HepG2 (cell line): ENCODE data around the gene KCNQ2. TPM values are rescaled to one million over a fixed set of nuclear protein-coding genes. Genes with fewer than 3 reads are reported as not detected.

Experiments used
- ATAC-seq: fragments of 200-7000 bp; cut with Tn5 transposase; 3 replicates; pipeline ENCODE4 v1.9.1; 2020; ENCODE audit warnings: mild to moderate bottlenecking, moderate library complexity
- BruUV-seq: library from RNA; stranded (reverse); fragments of 400-500 nt; replicated peaks from 2 replicates; lab custom pipeline; 2021; lab: Mats Ljungman, UMichigan
- CTCF ChIA-PET: fragments of 300-600 bp; formaldehyde crosslinking; extraction: SDS; loops from one replicate; lab custom pipeline; 2021; ENCODE audit warnings: low total read pairs, inconsistent platforms, low intra/inter-chr PET ratio; lab: Yijun Ruan, JAX
- POLR2A ChIA-PET: fragments of 350-600 bp; sonication (Branson Sonifier 250); formaldehyde crosslinking; loops from one replicate; lab custom pipeline; 2020; ENCODE audit warnings: antibody characterized with exemption, inconsistent platforms; lab: Yijun Ruan, JAX
- DNase-seq: peaks from one replicate; pipeline ENCODE4 v3.0.0-alpha.2; 2015; ENCODE audit warnings: low spot score
- FAIRE-seq: peaks from 3 replicates; lab custom pipeline; 2011; peaks lifted over from hg19 to GRCh38; lab: Jason Lieb, UNC
- H2AFZ ChIP-seq: one replicate; pipeline ENCODE4 v1.6.1; 2011; ENCODE audit warnings: low read length, inconsistent platforms
- H3K27ac ChIP-seq: fragments of 300-600 bp; 3 replicates; pipeline ENCODE4 v1.8.0; 2011; ENCODE audit warnings: mixed run types, mild to moderate bottlenecking, mixed read lengths, low read length, inconsistent platforms; ENCODE audit not compliant: insufficient read depth; ENCODE audit errors: extremely low read length
- H3K27me3 ChIP-seq, 2 experiments: fragments of 200-600 bp in 1 of 2; 2 replicates in 1 of 2; 3 replicates in 1 of 2; pipeline versions ENCODE4 v1.6.0 to v1.8.0; 2011; ENCODE audit warnings: low read length in 2 of 2, mild to moderate bottlenecking in 2 of 2, moderate library complexity in 2 of 2, inconsistent platforms in 1 of 2; ENCODE audit not compliant: insufficient read depth in 2 of 2, control insufficient read depth in 1 of 2
- H3K36me3 ChIP-seq, 2 experiments: fragments of 200-600 bp in 1 of 2; replicated peaks in 1 of 2; 2 replicates in 1 of 2; 3 replicates in 1 of 2; pipeline versions ENCODE4 v1.5.1 to v1.8.0; 2011; ENCODE audit warnings: low read length in 2 of 2, inconsistent platforms in 1 of 2; ENCODE audit not compliant: insufficient read depth in 2 of 2, control insufficient read depth in 1 of 2
- H3K4me1 ChIP-seq: 2 replicates; pipeline ENCODE4 v1.5.1; 2012; ENCODE audit warnings: low read length, inconsistent platforms; ENCODE audit not compliant: insufficient read depth
- H3K4me2 ChIP-seq: 2 replicates; pipeline ENCODE4 v1.6.0; 2011; ENCODE audit warnings: low read depth, low read length, inconsistent platforms
- H3K4me3 ChIP-seq, 3 experiments: fragments of 200-600 bp in 1 of 3; sonication (generic), shearing (Covaris generic) in 1 of 3; replicated peaks in 1 of 3; 2 replicates each; pipeline ENCODE4 v1.5.1; 2011 to 2016; ENCODE audit warnings: low read length in 3 of 3, inconsistent platforms in 2 of 3, low read depth in 2 of 3, mild to moderate bottlenecking in 2 of 3, control low read depth in 1 of 3, mixed read lengths in 1 of 3; ENCODE audit not compliant: insufficient read depth in 1 of 3
- H3K79me2 ChIP-seq: one replicate; pipeline ENCODE4 v1.6.1; 2011; ENCODE audit warnings: low read length, inconsistent platforms; ENCODE audit not compliant: insufficient read depth
- H3K9ac ChIP-seq: 2 replicates; pipeline ENCODE4 v1.6.0; 2011; ENCODE audit warnings: mild to moderate bottlenecking, low read depth, low read length, inconsistent platforms; ENCODE audit not compliant: insufficient read depth
- H3K9me3 ChIP-seq: 2 replicates; pipeline ENCODE4 v1.5.1; 2012; ENCODE audit warnings: mild to moderate bottlenecking, low read length
- H4K20me1 ChIP-seq: 2 replicates; pipeline ENCODE4 v1.6.0; 2011; ENCODE audit warnings: inconsistent platforms, mild to moderate bottlenecking, low read length, moderate library complexity; ENCODE audit not compliant: insufficient read depth
- BORCS8-MEF2B ChIP-seq: sonication (generic); formaldehyde crosslinking; IDR thresholded peaks from 2 replicates; pipeline ENCODE4 v1.8.0; 2022; ENCODE audit warnings: mild to moderate bottlenecking, missing genetic modification reagents
- FOXA1 ChIP-seq, 2 experiments: fragments of 450-650 bp in 1 of 2; sonication (generic) in 1 of 2; formaldehyde crosslinking in 1 of 2; IDR thresholded peaks; 2 replicates each; pipeline versions ENCODE4 v1.4.0 to v1.6.1; 2016 to 2020; ENCODE audit warnings: missing genetic modification reagents in 1 of 2
- GABPB1 ChIP-seq: IDR thresholded peaks from 2 replicates; pipeline ENCODE4 v1.6.1; 2016; ENCODE audit warnings: mild to moderate bottlenecking, missing genetic modification reagents, moderate library complexity, missing compliant biosample characterization
- HNF4A ChIP-seq: sonication (generic); formaldehyde crosslinking; IDR thresholded peaks from 2 replicates; pipeline ENCODE4 v1.4.0; 2020; ENCODE audit warnings: missing genetic modification reagents
- HNRNPL ChIP-seq: fragments of 200-400 bp; formaldehyde crosslinking; IDR thresholded peaks from 2 replicates; pipeline ENCODE4 v1.6.1; 2017; ENCODE audit warnings: mild to moderate bottlenecking, low read depth, low read length
- JUN ChIP-seq: sonication (generic); formaldehyde crosslinking; IDR thresholded peaks from 2 replicates; pipeline ENCODE4 v1.4.0; 2020; ENCODE audit warnings: mild to moderate bottlenecking, missing genetic modification reagents
- MTF2 ChIP-seq: sonication (generic); formaldehyde crosslinking; IDR thresholded peaks from 2 replicates; pipeline ENCODE4 v1.5.0; 2020; ENCODE audit warnings: missing genetic modification reagents, borderline replicate concordance
- NRL ChIP-seq: sonication (generic); formaldehyde crosslinking; IDR thresholded peaks from 2 replicates; pipeline ENCODE4 v1.5.0; 2020; ENCODE audit warnings: missing genetic modification reagents, mild to moderate bottlenecking, moderate library complexity, borderline replicate concordance
- SIX4 ChIP-seq: sonication (generic); formaldehyde crosslinking; IDR thresholded peaks from 2 replicates; pipeline ENCODE4 v1.4.0; 2020; ENCODE audit warnings: missing genetic modification reagents
- TBX2 ChIP-seq: sonication (generic); formaldehyde crosslinking; IDR thresholded peaks from 2 replicates; pipeline ENCODE4 v1.5.0; 2020; ENCODE audit warnings: missing genetic modification reagents, mild to moderate bottlenecking, borderline replicate concordance
- ZFP62 ChIP-seq: sonication (generic); formaldehyde crosslinking; IDR thresholded peaks from 2 replicates; pipeline ENCODE4 v1.4.0; 2020; ENCODE audit warnings: missing genetic modification reagents
- ZNF672 ChIP-seq: sonication (generic); formaldehyde crosslinking; IDR thresholded peaks from 2 replicates; pipeline ENCODE4 v1.8.1; 2022; ENCODE audit warnings: missing genetic modification reagents
- ZNF780A ChIP-seq: sonication (generic); formaldehyde crosslinking; IDR thresholded peaks from 2 replicates; pipeline ENCODE4 v1.8.0; 2022; ENCODE audit warnings: mild to moderate bottlenecking, missing genetic modification reagents, moderate library complexity
- WGBS: methylation state at CpG from one replicate; pipeline ENCODE4 v1.1.6; 2017; ENCODE audit warnings: low lambda C conversion rate; 5-methylcytosine and 5-hydroxymethylcytosine counted together
- in situ Hi-C: cut with HindIII; loops from 2 replicates; pipeline ENCODE4 v1.10.0; 2017; ENCODE audit warnings: low pct_unique_long_range_greater_than_20kb; ENCODE audit not compliant: extremely low pct_ligation_motif_present
- intact Hi-C: fragments of 100-400 bp; cut with micrococcal nuclease; formaldehyde crosslinking; loops from one replicate; pipeline ENCODE4 v1.10.0; 2022; ENCODE audit not compliant: unreplicated experiment
- polyA plus RNA-seq, 8 experiments: library from polyadenylated mRNA; depleted of rRNA in 3 of 8; stranded (reverse) in 7 of 8; unstranded in 1 of 8; fragments of >200 nt; fragmentation: Illumina TruSeq in 4 of 8; extraction: Trizol in 4 of 8; gene quantifications; 2 replicates each; pipeline versions ENCODE4 v1.2.1 to v1.2.3, GENCODE V29; 2011 to 2016; ENCODE audit warnings: low read depth in 4 of 8, missing spikeins in 1 of 8, mixed read lengths in 1 of 8; ENCODE audit not compliant: insufficient read depth in 1 of 8
- total RNA-seq, 5 experiments: library from RNA; depleted of rRNA; stranded (reverse); fragments of >200 nt; fragmentation: Illumina TruSeq; extraction: Trizol; gene quantifications; 2 replicates each; pipeline ENCODE4 v1.2.3, GENCODE V29; 2016; ENCODE audit warnings: low read depth in 1 of 5
- TF ChIP-seq, protein P1 (sequence below): sonication (generic); formaldehyde crosslinking; IDR thresholded peaks from 2 replicates; pipeline ENCODE4 v1.8.0; 2022; ENCODE audit warnings: mild to moderate bottlenecking, missing genetic modification reagents, moderate library complexity
- TF ChIP-seq, protein P2 (sequence below), 2 experiments: sonication (generic) in 1 of 2; formaldehyde crosslinking in 1 of 2; IDR thresholded peaks; 2 replicates each; pipeline versions ENCODE4 v1.4.0 to v1.6.1; 2016 to 2020; ENCODE audit warnings: borderline replicate concordance in 1 of 2, low read depth in 1 of 2, mild to moderate bottlenecking in 1 of 2, missing genetic modification reagents in 1 of 2
- TF ChIP-seq, protein P3 (sequence below): sonication (generic); formaldehyde crosslinking; IDR thresholded peaks from 2 replicates; pipeline ENCODE4 v1.9.0; 2022; ENCODE audit warnings: low read depth, missing genetic modification reagents
- TF ChIP-seq, protein P4 (sequence below): IDR thresholded peaks from 2 replicates; pipeline ENCODE4 v1.6.1; 2012; ENCODE audit warnings: inconsistent platforms

The KCNQ2 gene
- total and polyA plus RNA-seq, 2 of the 13 experiments (the other 11 are each of a cell fraction or from before 2014, with no cell fraction given) = not detected

DNA sequence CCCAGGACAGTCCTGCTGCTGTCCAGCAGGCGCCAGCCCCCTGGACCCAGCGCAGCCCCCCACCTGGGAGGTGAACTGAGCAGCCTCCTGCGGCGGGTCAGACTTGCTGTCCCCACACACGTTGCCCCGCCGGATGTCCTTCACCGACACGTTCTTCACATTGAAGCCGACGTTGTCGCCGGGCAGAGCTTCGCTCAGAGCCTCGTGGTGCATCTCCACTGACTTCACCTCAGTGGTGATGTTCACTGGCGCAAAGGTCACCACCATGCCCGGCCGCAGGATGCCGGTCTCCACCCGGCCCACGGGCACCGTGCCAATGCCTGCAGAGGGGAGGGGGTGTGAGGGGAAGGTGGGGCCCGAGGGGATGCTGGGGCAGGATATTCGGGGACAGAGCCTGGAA is 18.0 kb upstream of the KCNQ2 start:
- Histone ChIP-seq H3K27ac (no peak overlapping the region), H3K4me1 (peaks cover 7% of the 10 kb centered on the region; the same call in 1 of the 2 replicates), H3K36me3 (no peaks in the 10 kb centered on the region), H3K9me3 (no peaks in the 10 kb centered on the region), H4K20me1 (peaks cover 3% of the 10 kb centered on the region; the same call in 1 of the 2 replicates), H3K79me2 (no peaks in the 10 kb centered on the region), H3K4me3 (no peak overlapping the region; a peak in 1 of 6 replicates), H2AFZ (no peak overlapping the region), H3K4me2 (no peak overlapping the region), H3K9ac (no peak overlapping the region), H3K27me3 (peaks cover 18 to 55% of the 10 kb centered on the region in 2 experiments)
- intact Hi-C loops = no loop called here
- ChIA-PET POLR2A (no interaction called here), CTCF (no interaction called here)
- ATAC-seq (peak; percentile 3; the same call in 1 of the 3 replicates), FAIRE-seq (no peak), DNase-seq (peak; percentile 27)
- in situ Hi-C loops = no loop called here
- WGBS = 4% methylated on average over 16 of the region's 24 CpGs
- no TSS peak for BruUV-seq
- 0 out of 2 replicates have a peak, but pooled peaks have one; percentile 21 for TF ChIP-seq HNF4A (CRISPR knock-in tag)
- TF ChIP-seq NRL (CRISPR knock-in tag) = peak; percentile 54; the same call in 1 of the 2 replicates
- 0 out of 2 replicates have a peak, but pooled peaks have one; percentile 59 for TF ChIP-seq ZNF780A (CRISPR knock-in tag)
- TF ChIP-seq, protein P1, sequence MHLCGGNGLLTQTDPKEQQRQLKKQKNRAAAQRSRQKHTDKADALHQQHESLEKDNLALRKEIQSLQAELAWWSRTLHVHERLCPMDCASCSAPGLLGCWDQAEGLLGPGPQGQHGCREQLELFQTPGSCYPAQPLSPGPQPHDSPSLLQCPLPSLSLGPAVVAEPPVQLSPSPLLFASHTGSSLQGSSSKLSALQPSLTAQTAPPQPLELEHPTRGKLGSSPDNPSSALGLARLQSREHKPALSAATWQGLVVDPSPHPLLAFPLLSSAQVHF (CRISPR knock-in tag) = peak; percentile 49; the same call in 1 of the 2 replicates
- TF ChIP-seq, protein P2, sequence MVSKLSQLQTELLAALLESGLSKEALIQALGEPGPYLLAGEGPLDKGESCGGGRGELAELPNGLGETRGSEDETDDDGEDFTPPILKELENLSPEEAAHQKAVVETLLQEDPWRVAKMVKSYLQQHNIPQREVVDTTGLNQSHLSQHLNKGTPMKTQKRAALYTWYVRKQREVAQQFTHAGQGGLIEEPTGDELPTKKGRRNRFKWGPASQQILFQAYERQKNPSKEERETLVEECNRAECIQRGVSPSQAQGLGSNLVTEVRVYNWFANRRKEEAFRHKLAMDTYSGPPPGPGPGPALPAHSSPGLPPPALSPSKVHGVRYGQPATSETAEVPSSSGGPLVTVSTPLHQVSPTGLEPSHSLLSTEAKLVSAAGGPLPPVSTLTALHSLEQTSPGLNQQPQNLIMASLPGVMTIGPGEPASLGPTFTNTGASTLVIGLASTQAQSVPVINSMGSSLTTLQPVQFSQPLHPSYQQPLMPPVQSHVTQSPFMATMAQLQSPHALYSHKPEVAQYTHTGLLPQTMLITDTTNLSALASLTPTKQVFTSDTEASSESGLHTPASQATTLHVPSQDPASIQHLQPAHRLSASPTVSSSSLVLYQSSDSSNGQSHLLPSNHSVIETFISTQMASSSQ (IDR thresholded peaks at IDR 0.05; ENCODE audit: low read depth) = no peak
- TF ChIP-seq, protein P2 (CRISPR knock-in tag; IDR thresholded peaks at IDR 0.05; ENCODE audit: borderline replicate concordance) = 0 out of 2 replicates have a peak, but pooled peaks have one; percentile 19
- TF ChIP-seq, protein P3, sequence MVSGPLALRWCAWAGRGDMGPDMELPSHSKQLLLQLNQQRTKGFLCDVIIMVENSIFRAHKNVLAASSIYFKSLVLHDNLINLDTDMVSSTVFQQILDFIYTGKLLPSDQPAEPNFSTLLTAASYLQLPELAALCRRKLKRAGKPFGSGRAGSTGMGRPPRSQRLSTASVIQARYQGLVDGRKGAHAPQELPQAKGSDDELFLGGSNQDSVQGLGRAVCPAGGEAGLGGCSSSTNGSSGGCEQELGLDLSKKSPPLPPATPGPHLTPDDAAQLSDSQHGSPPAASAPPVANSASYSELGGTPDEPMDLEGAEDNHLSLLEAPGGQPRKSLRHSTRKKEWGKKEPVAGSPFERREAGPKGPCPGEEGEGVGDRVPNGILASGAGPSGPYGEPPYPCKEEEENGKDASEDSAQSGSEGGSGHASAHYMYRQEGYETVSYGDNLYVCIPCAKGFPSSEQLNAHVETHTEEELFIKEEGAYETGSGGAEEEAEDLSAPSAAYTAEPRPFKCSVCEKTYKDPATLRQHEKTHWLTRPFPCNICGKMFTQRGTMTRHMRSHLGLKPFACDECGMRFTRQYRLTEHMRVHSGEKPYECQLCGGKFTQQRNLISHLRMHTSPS = peak; percentile 33; the same call in 1 of the 2 replicates
- TF ChIP-seq FOXA1 (IDR thresholded peaks at IDR 0.05) = no peak
- no peak for TF ChIP-seq FOXA1 (CRISPR knock-in tag; IDR thresholded peaks at IDR 0.05)
- TF ChIP-seq BORCS8-MEF2B (CRISPR knock-in tag) = 0 out of 2 replicates have a peak, but pooled peaks have one; percentile 31
- TF ChIP-seq MTF2 (CRISPR knock-in tag) = peak; percentile 61; the same call in 1 of the 2 replicates
- TF ChIP-seq TBX2 = peak; percentile 14; the same call in 1 of the 2 replicates
- no peak for TF ChIP-seq SIX4 (CRISPR knock-in tag)
- no peak for TF ChIP-seq JUN (CRISPR knock-in tag)
- 0 out of 2 replicates have a peak, but pooled peaks have one; percentile 30 for TF ChIP-seq ZNF672
- no peak for TF ChIP-seq ZFP62 (CRISPR knock-in tag)
- TF ChIP-seq, protein P4, sequence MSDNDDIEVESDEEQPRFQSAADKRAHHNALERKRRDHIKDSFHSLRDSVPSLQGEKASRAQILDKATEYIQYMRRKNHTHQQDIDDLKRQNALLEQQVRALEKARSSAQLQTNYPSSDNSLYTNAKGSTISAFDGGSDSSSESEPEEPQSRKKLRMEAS = peak; percentile 43; the same call in 1 of the 2 replicates
- 0 out of 2 replicates have a peak, but pooled peaks have one; percentile 28 for TF ChIP-seq HNRNPL
- peak; percentile 35; the same call in 1 of the 2 replicates for TF ChIP-seq GABPB1 (CRISPR knock-in tag)
